Measurements from ENCODE around the gene MAN1C1.
"Not testable (repeated sequence)": the region's sequence is repeated elsewhere in the genome, so short reads cannot be mapped to it uniquely, and the experiment has no call there.

Gene MAN1C1

GRCh38 chr1:25727635-25728286 lies 111.2 kb downstream of the MAN1C1 start:
- H3K27me3 ChIP-seq (ENCODE audit: control insufficient read depth, insufficient read depth, low read length) = no peaks in the 10 kb centered on the region
- H3K4me3 ChIP-seq (ENCODE audit: low read length) = no peak overlapping the region
- H3K9ac ChIP-seq (ENCODE audit: low read length) = no peak overlapping the region
- no peaks in the 10 kb centered on the region for H3K36me3 ChIP-seq (ENCODE audit: control insufficient read depth, low read depth, low read length)
- H3K9me3 ChIP-seq (ENCODE audit: control insufficient read depth, low read depth, low read length) = no peaks in the 10 kb centered on the region
- peaks cover 22% of the 10 kb centered on the region for H3K4me1 ChIP-seq (ENCODE audit: control insufficient read depth, low read depth, low read length)
- no peak overlapping the region for H3K27ac ChIP-seq (ENCODE audit: low read length)

- Histone ChIP-seq H3K9me3 (ENCODE audit: control insufficient read depth, low read depth, low read length) (no peaks in the 10 kb centered on the region), H3K27me3 (ENCODE audit: control insufficient read depth, insufficient read depth, low read length) (no peaks in the 10 kb centered on the region), H3K27ac (ENCODE audit: low read length) (no peak overlapping the region)
Observed at GRCh38 chr1:25728301-25728935, 111.8 kb downstream of the MAN1C1 start.

GRCh38 chr1:25729045-25729444 lies 112.5 kb downstream of the MAN1C1 start:
- H3K27ac ChIP-seq (ENCODE audit: low read length) = no peak overlapping the region

More at GRCh38 chr1:25728301-25728935, 111.8 kb downstream of the MAN1C1 start:
- Histone ChIP-seq H3K4me3 (ENCODE audit: low read length) (no peak overlapping the region), H3K4me1 (ENCODE audit: control insufficient read depth, low read depth, low read length) (peaks cover 22% of the 10 kb centered on the region), H3K36me3 (ENCODE audit: control insufficient read depth, low read depth, low read length) (no peaks in the 10 kb centered on the region), H3K9ac (ENCODE audit: low read length) (no peak overlapping the region)

GRCh38 chr1:25729790-25730644 lies 113.4 kb downstream of the MAN1C1 start:
- Histone ChIP-seq H3K9me3 (ENCODE audit: control insufficient read depth, low read depth, low read length) (no peaks in the 10 kb centered on the region), H3K27ac (ENCODE audit: low read length) (no peak overlapping the region), H3K4me3 (ENCODE audit: low read length) (no peak overlapping the region), H3K36me3 (ENCODE audit: control insufficient read depth, low read depth, low read length) (no peaks in the 10 kb centered on the region), H3K9ac (ENCODE audit: low read length) (no peak overlapping the region), H3K4me1 (ENCODE audit: control insufficient read depth, low read depth, low read length) (peaks cover 14% of the 10 kb centered on the region), H3K27me3 (ENCODE audit: control insufficient read depth, insufficient read depth, low read length) (no peaks in the 10 kb centered on the region)

More at GRCh38 chr1:25729045-25729444, 112.5 kb downstream of the MAN1C1 start:
- Histone ChIP-seq H3K36me3 (ENCODE audit: control insufficient read depth, low read depth, low read length) (no peaks in the 10 kb centered on the region), H3K9ac (ENCODE audit: low read length) (no peak overlapping the region), H3K27me3 (ENCODE audit: control insufficient read depth, insufficient read depth, low read length) (no peaks in the 10 kb centered on the region), H3K9me3 (ENCODE audit: control insufficient read depth, low read depth, low read length) (no peaks in the 10 kb centered on the region), H3K4me3 (ENCODE audit: low read length) (no peak overlapping the region), H3K4me1 (ENCODE audit: control insufficient read depth, low read depth, low read length) (peaks cover 22% of the 10 kb centered on the region)

GRCh38 chr1:25731148-25731547 lies 114.6 kb downstream of the MAN1C1 start:
- no peaks in the 10 kb centered on the region for H3K27me3 ChIP-seq (ENCODE audit: control insufficient read depth, insufficient read depth, low read length)
- no peak overlapping the region for H3K9ac ChIP-seq (ENCODE audit: low read length)
- H3K36me3 ChIP-seq (ENCODE audit: control insufficient read depth, low read depth, low read length) = no peaks in the 10 kb centered on the region
- H3K4me1 ChIP-seq (ENCODE audit: control insufficient read depth, low read depth, low read length) = peaks cover 4% of the 10 kb centered on the region
- no peak overlapping the region for H3K4me3 ChIP-seq (ENCODE audit: low read length)
- no peak overlapping the region for H3K27ac ChIP-seq (ENCODE audit: low read length)
- H3K9me3 ChIP-seq (ENCODE audit: control insufficient read depth, low read depth, low read length) = no peaks in the 10 kb centered on the region

- Histone ChIP-seq H3K27me3 (ENCODE audit: control insufficient read depth, insufficient read depth, low read length) (no peaks in the 10 kb centered on the region), H3K9ac (ENCODE audit: low read length) (no peak overlapping the region), H3K27ac (ENCODE audit: low read length) (no peak overlapping the region), H3K4me3 (ENCODE audit: low read length) (no peak overlapping the region), H3K36me3 (ENCODE audit: control insufficient read depth, low read depth, low read length) (no peaks in the 10 kb centered on the region), H3K4me1 (ENCODE audit: control insufficient read depth, low read depth, low read length) (peaks cover 4% of the 10 kb centered on the region), H3K9me3 (ENCODE audit: control insufficient read depth, low read depth, low read length) (no peaks in the 10 kb centered on the region)
Observed at GRCh38 chr1:25731626-25732370, 115.2 kb downstream of the MAN1C1 start.

GRCh38 chr1:25732821-25733220 lies 116.2 kb downstream of the MAN1C1 start:
- H3K9me3 ChIP-seq (ENCODE audit: control insufficient read depth, low read depth, low read length) = no peaks in the 10 kb centered on the region
- no peak overlapping the region for H3K9ac ChIP-seq (ENCODE audit: low read length)
- peaks cover under 1% of the 10 kb centered on the region for H3K4me1 ChIP-seq (ENCODE audit: control insufficient read depth, low read depth, low read length)
- no peak overlapping the region for H3K4me3 ChIP-seq (ENCODE audit: low read length)
- no peak overlapping the region for H3K27ac ChIP-seq (ENCODE audit: low read length)
- no peaks in the 10 kb centered on the region for H3K27me3 ChIP-seq (ENCODE audit: control insufficient read depth, insufficient read depth, low read length)
- H3K36me3 ChIP-seq (ENCODE audit: control insufficient read depth, low read depth, low read length) = no peaks in the 10 kb centered on the region

GRCh38 chr1:25733271-25733670 lies 116.7 kb downstream of the MAN1C1 start:
- Histone ChIP-seq H3K4me1 (ENCODE audit: control insufficient read depth, low read depth, low read length) (no peaks in the 10 kb centered on the region), H3K27ac (ENCODE audit: low read length) (no peak overlapping the region), H3K36me3 (ENCODE audit: control insufficient read depth, low read depth, low read length) (no peaks in the 10 kb centered on the region), H3K9ac (ENCODE audit: low read length) (no peak overlapping the region), H3K27me3 (ENCODE audit: control insufficient read depth, insufficient read depth, low read length) (no peaks in the 10 kb centered on the region), H3K9me3 (ENCODE audit: control insufficient read depth, low read depth, low read length) (no peaks in the 10 kb centered on the region), H3K4me3 (ENCODE audit: low read length) (no peak overlapping the region)

GRCh38 chr1:25734991-25735390 lies 118.4 kb downstream of the MAN1C1 start:
- not testable (repeated sequence) for H3K27me3 ChIP-seq (ENCODE audit: control insufficient read depth, insufficient read depth, low read length); H3K36me3 ChIP-seq (ENCODE audit: control insufficient read depth, low read depth, low read length)

GRCh38 chr1:25735956-25736529 lies 119.5 kb downstream of the MAN1C1 start:
- no peaks in the 10 kb centered on the region for H3K36me3 ChIP-seq (ENCODE audit: control insufficient read depth, low read depth, low read length)
- no peaks in the 10 kb centered on the region for H3K4me1 ChIP-seq (ENCODE audit: control insufficient read depth, low read depth, low read length)
- H3K4me3 ChIP-seq (ENCODE audit: low read length) = no peak overlapping the region
- no peaks in the 10 kb centered on the region for H3K9me3 ChIP-seq (ENCODE audit: control insufficient read depth, low read depth, low read length)
- no peaks in the 10 kb centered on the region for H3K27me3 ChIP-seq (ENCODE audit: control insufficient read depth, insufficient read depth, low read length)
- H3K27ac ChIP-seq (ENCODE audit: low read length) = no peak overlapping the region
- H3K9ac ChIP-seq (ENCODE audit: low read length) = no peak overlapping the region

More at GRCh38 chr1:25734991-25735390, 118.4 kb downstream of the MAN1C1 start:
- H3K27ac ChIP-seq (ENCODE audit: low read length); H3K9ac ChIP-seq (ENCODE audit: low read length); H3K4me1 ChIP-seq (ENCODE audit: control insufficient read depth, low read depth, low read length); H3K9me3 ChIP-seq (ENCODE audit: control insufficient read depth, low read depth, low read length); H3K4me3 ChIP-seq (ENCODE audit: low read length): not testable (repeated sequence)

- no peak overlapping the region for H3K27ac ChIP-seq (ENCODE audit: low read length)
- H3K9ac ChIP-seq (ENCODE audit: low read length) = no peak overlapping the region
- H3K36me3 ChIP-seq (ENCODE audit: control insufficient read depth, low read depth, low read length) = no peaks in the 10 kb centered on the region
- H3K4me1 ChIP-seq (ENCODE audit: control insufficient read depth, low read depth, low read length) = no peaks in the 10 kb centered on the region
- H3K27me3 ChIP-seq (ENCODE audit: control insufficient read depth, insufficient read depth, low read length) = no peaks in the 10 kb centered on the region
- H3K4me3 ChIP-seq (ENCODE audit: low read length) = no peak overlapping the region
- H3K9me3 ChIP-seq (ENCODE audit: control insufficient read depth, low read depth, low read length) = no peaks in the 10 kb centered on the region
Observed at GRCh38 chr1:25737130-25737529, 120.5 kb downstream of the MAN1C1 start.
